Psoas muscle (tissue), 8 donors: ENCODE measurements around the gene DPF1. TPM values are rescaled to one million over a fixed set of nuclear protein-coding genes. Genes with fewer than 3 reads are reported as not detected.
"Not testable (repeated sequence)": the region's sequence is repeated elsewhere in the genome, so short reads cannot be mapped to it uniquely, and the experiment has no call there.

ENCODE experiments used
- ATAC-seq, 4 donors: fragments of 200-7000 bp; cut with Tn5 transposase; one replicate each; pipeline ENCODE4 v1.9.1; 2020; ENCODE audit warnings: moderate library complexity in 3 of 4, mild to moderate bottlenecking in 2 of 4
- DNase-seq, 2 donors: peaks; one replicate each; pipeline ENCODE4 v3.0.0-alpha.2; 2020
- H3K27ac ChIP-seq: fragments of 200-600 bp; one replicate; pipeline ENCODE4 v1.8.0; 2022
- H3K27me3 ChIP-seq, 3 donors: fragments of 200-600 bp in 1 of 3; one replicate each; pipeline versions ENCODE4 v1.6.1 to v1.8.0; 2013 to 2022; ENCODE audit warnings: low read length in 2 of 3, mild to moderate bottlenecking in 2 of 3, moderate library complexity in 1 of 3; ENCODE audit not compliant: insufficient read depth in 3 of 3
- H3K36me3 ChIP-seq, 2 donors: fragments of 200-600 bp in 1 of 2; one replicate each; pipeline versions ENCODE4 v1.6.1 to v1.8.0; 2013 to 2022; ENCODE audit warnings: low read depth in 1 of 2, mild to moderate bottlenecking in 1 of 2, moderate library complexity in 1 of 2; ENCODE audit not compliant: insufficient read depth in 1 of 2
- H3K4me1 ChIP-seq: fragments of 200-600 bp; one replicate; pipeline ENCODE4 v1.8.0; 2022
- H3K4me3 ChIP-seq: fragments of 200-600 bp; one replicate; pipeline ENCODE4 v1.8.0; 2022; ENCODE audit warnings: mild to moderate bottlenecking
- H3K9me3 ChIP-seq: fragments of 200-600 bp; one replicate; pipeline ENCODE4 v1.8.0; 2022
- WGBS, 3 donors: extraction: QIAGEN DNeasy Blood & Tissue Kit; methylation state at CpG; one replicate each; pipeline versions ENCODE4 v1.1.6 to v1.1.7; 2013; 5-methylcytosine and 5-hydroxymethylcytosine counted together
- intact Hi-C, 2 donors: fragments of 100-400 bp; cut with DNase I; formaldehyde crosslinking; loops; one replicate each; pipeline versions ENCODE4 v1.11.0 to v1.14.2; 2022
- polyA plus RNA-seq, 3 donors: library from polyadenylated mRNA; stranded (reverse); fragments of 200-250 nt; gene quantifications; one replicate each; pipeline ENCODE4 v1.2.3, GENCODE V29; 2013
- total RNA-seq, 4 donors: library from RNA; stranded (reverse); fragmentation: NEBNext Ultra II Directional in 2 of 4; extraction: Animal tissue kit (Norgen Biotek cat#: 25700) in 2 of 4; gene quantifications; one replicate each; pipeline versions ENCODE4 v1.2.1 to v1.2.4, GENCODE V29; 2021 to 2023
- TF ChIP-seq, protein P1 (sequence below): fragments of 200-600 bp; IDR thresholded peaks from one replicate; pipeline ENCODE4 v1.8.0; 2022; ENCODE audit warnings: antibody characterized with exemption
- donor health status: healthy with polysubstance abuse.
- donor health status: DM: no; HTN: no; CAD: no; lungs with moderate emphysema.
- donor health status: Bipolar disorder and iron deficiency.
- donor health status: healthy.
- donor health status: DM: yes; HTN: yes; CAD: no.
- donor health status: DM: no; HTN: no; CAD: no.
- donor health status: DM: no; HTN: no; CAD: no.
- donor health status: DM: yes; HTN: yes; CAD: no.

Gene DPF1
- total and polyA plus RNA-seq, 7 donors, result 0.07 to 0.17 (median 0.16) TPM; not detected in 4

DNA sequence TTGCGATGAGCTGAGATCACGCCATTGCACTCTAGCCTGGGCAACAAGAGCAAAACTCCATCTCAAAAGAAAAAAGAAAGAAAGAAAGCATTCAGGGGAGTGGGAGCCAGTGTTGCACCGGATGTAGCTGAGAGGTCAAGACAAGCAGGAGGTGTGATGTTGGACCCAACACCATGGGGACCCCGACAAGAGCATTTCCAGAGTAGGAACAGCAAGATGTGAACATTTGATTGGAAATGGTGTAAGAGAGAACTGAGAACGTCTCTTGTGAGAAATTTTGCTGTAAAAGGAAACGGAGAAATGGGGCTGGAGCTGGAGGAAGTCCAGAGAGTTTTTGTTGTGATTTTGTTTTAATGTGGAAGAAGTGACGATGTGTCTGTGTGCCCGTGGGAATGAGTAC lies 15.8 kb upstream of the DPF1 start:
- DNase-seq, result no peak
- H3K27me3 ChIP-seq, result peaks cover 0 to 12% (median 2%) of the 10 kb centered on the region in 3 donors
- no peak overlapping the region for H3K4me3 ChIP-seq
- TF ChIP-seq, protein P1, sequence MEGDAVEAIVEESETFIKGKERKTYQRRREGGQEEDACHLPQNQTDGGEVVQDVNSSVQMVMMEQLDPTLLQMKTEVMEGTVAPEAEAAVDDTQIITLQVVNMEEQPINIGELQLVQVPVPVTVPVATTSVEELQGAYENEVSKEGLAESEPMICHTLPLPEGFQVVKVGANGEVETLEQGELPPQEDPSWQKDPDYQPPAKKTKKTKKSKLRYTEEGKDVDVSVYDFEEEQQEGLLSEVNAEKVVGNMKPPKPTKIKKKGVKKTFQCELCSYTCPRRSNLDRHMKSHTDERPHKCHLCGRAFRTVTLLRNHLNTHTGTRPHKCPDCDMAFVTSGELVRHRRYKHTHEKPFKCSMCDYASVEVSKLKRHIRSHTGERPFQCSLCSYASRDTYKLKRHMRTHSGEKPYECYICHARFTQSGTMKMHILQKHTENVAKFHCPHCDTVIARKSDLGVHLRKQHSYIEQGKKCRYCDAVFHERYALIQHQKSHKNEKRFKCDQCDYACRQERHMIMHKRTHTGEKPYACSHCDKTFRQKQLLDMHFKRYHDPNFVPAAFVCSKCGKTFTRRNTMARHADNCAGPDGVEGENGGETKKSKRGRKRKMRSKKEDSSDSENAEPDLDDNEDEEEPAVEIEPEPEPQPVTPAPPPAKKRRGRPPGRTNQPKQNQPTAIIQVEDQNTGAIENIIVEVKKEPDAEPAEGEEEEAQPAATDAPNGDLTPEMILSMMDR, result no peak
- intact Hi-C loops, result loop anchor here (1.0 to 10.0 kb wide), 4 partner anchors 77 to 335 kb away; partner anchors contain the start of genes CATSPERG (in 1 of the 2), KCNK6 (in 1 of the 2), SIPA1L3 (in 1 of the 2) and WDR87 (in 1 of the 2)
- 52 to 56% (median 53%) methylated on average over 8 of the region's 8 CpGs for WGBS, 3 donors
- no peaks in the 10 kb centered on the region for H3K4me1 ChIP-seq
- no peaks in the 10 kb centered on the region for H3K36me3 ChIP-seq
- no peak for ATAC-seq
- H3K27ac ChIP-seq, result no peak overlapping the region
- H3K9me3 ChIP-seq, result no peaks in the 10 kb centered on the region

DNA sequence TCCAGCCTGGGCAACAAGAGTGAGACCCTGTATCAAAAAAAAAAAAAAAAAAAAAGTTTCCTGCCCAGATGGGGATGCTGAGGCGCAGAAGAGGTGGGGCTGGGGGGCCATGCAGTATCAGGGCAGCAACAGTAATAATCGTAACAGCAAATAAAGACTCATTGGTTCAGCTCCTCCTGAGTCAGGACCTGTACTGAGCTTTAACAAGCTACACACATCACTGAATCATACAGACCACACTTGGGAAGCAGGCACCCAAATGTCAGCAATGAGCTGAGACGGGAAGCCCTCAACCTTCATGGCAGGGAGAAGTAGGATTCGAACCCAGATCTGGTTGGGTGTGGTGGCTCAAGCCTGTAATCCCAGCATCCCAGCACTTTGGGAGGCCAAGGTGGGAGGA lies 10.6 kb upstream of the DPF1 start:
- WGBS, 3 donors, result 78 to 93% (median 85%) methylated on average over 4 of the region's 4 CpGs
- ATAC-seq (no peak), DNase-seq (no peak)
- Histone ChIP-seq H3K27ac (no peak overlapping the region), H3K27me3 (peaks cover 0 to 34% (median 6%) of the 10 kb centered on the region in 3 donors), H3K4me1 (no peaks in the 10 kb centered on the region), H3K4me3 (no peak overlapping the region), H3K9me3 (no peaks in the 10 kb centered on the region), H3K36me3 (no peaks in the 10 kb centered on the region)
- intact Hi-C loops, result loop anchor here in 1 of 2 donors (10.0 kb wide), 1 partner anchor 330 kb away; the partner anchor contains the start of genes SIPA1L3 and WDR87
- TF ChIP-seq, protein P1, result no peak

DNA sequence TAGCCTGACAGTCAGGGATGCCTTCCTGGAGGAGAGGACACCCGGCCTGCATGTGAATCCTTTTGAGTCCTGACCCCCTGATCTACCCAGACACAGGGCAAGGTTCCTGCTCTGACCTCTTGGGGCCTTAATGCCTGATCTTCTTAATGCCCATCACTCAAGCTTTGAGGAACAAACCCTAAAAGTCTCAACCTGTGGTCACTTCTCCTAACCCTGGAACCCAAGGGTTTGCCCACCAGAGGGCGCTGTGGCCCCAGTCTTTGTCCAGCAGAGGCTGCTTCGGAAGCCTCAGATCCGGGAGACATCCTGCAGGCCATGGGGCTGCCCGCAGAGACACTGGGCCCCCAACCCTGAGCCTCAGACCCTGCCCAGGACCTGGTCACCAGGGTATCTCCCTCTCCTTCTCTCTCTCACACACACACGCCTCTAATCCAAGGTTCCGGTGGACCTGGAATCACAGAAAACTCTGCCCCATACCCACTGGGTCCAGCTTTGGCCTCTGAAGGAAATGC lies 9.8 kb upstream of the DPF1 start:
- TF ChIP-seq, protein P1, result peak; percentile 75
- H3K9me3 ChIP-seq, result no peaks in the 10 kb centered on the region
- DNase-seq (peak; percentile 74 to 86), ATAC-seq (peak; percentile 68 to 82 (median 72))
- peaks cover 4% of the 10 kb centered on the region for H3K4me1 ChIP-seq
- H3K36me3 ChIP-seq, result no peaks in the 10 kb centered on the region
- intact Hi-C loops, result loop anchor here in 1 of 2 donors (10.0 kb wide), 1 partner anchor 329 kb away; the partner anchor contains the start of genes SIPA1L3 and WDR87
- no peak overlapping the region for H3K4me3 ChIP-seq
- H3K27ac ChIP-seq, result no peak overlapping the region
- WGBS, 3 donors, result 20 to 26% (median 25%) methylated on average over 7 of the region's 7 CpGs
- peaks cover 0 to 41% (median 10%) of the 10 kb centered on the region in 3 donors for H3K27me3 ChIP-seq

DNA sequence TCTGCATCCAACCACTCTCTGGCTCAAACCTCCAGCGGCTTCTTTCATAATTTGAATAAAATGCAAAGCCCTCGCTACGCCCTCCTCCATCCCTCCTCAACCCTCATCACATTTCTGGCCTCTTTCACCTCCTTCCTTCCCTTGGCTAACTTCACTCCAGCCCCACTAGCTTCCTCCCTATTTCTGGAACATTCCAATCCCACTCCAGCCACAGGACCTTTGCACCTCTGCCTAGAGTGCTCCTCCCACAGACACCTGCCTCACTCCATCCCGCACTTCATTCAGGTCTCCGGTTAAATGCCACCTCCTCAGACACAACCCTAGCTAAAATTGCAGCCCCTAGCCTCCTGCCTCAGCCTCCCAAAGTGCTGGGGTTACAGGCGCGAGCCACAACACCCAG lies 7.9 kb upstream of the DPF1 start:
- peaks cover 0 to 56% (median 15%) of the 10 kb centered on the region in 3 donors for H3K27me3 ChIP-seq

DNA sequence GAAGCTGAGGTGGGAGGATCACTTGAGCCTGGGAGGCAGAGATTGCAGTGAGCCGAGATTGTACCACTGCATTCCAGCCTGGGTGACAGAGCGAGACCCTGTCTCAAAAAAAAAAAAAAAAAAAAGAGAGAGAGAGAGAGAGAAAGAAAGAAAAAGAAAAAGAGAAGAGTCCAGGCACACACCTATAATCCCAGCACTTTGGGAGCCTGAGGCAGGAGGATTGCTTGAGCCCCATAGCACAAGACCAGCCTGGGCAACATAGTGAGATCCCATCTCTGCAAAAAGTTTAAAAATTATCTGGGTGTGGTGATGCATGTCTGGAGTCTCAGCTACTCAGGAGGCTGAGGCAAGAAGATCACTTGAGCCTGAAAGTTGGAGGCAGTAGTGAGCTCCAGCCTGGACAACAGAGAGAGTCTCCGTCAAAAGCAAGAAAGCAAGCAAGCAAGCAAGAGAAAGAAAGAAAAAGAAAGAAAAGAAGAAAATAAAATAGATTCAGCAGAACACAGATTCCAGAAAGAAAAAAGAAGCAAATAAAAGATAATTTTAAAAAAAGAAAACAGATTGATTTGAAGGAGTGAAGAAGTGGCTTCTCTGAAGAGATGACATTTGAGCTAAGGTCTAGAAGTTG lies 6.6 kb upstream of the DPF1 start:
- peaks cover 0 to 65% (median 17%) of the 10 kb centered on the region in 3 donors for H3K27me3 ChIP-seq
- not testable (repeated sequence) for H3K27ac ChIP-seq, H3K4me1 ChIP-seq, H3K36me3 ChIP-seq, H3K9me3 ChIP-seq, DNase-seq, H3K4me3 ChIP-seq, ATAC-seq
- WGBS, 3 donors, result 68 to 76% (median 68%) methylated on average over 2 to 3 of the region's 3 CpGs
- intact Hi-C loops, result loop anchor here in 1 of 2 donors (10.0 kb wide), 1 partner anchor 326 kb away; the partner anchor contains the start of genes SIPA1L3 and WDR87

More for the DNA sequence above, 7.9 kb upstream of the DPF1 start:
- Histone ChIP-seq H3K9me3 (no peaks in the 10 kb centered on the region), H3K4me3 (no peak overlapping the region), H3K36me3 (no peaks in the 10 kb centered on the region), H3K4me1 (peaks cover 4% of the 10 kb centered on the region), H3K27ac (no peak overlapping the region)
- ATAC-seq, result no peak
- TF ChIP-seq, protein P1, result no peak
- no peak for DNase-seq
- intact Hi-C loops, result loop anchor here in 1 of 2 donors (10.0 kb wide), 1 partner anchor 327 kb away; the partner anchor contains the start of genes SIPA1L3 and WDR87
- 90 to 91% (median 90%) methylated on average over 7 of the region's 7 CpGs for WGBS, 3 donors
